HepG2 (cell line): Measurements from ENCODE around the gene EMC1. TPM values are rescaled to one million over a fixed set of nuclear protein-coding genes. Genes with fewer than 3 reads are reported as not detected.

ENCODE experiments used
- ATF1 ChIP-seq: IDR thresholded peaks from 2 replicates; pipeline ENCODE4 v1.6.1; 2016; ENCODE audit warnings: mild to moderate bottlenecking, control low read depth
- BHLHE40 ChIP-seq: IDR thresholded peaks from 2 replicates; pipeline ENCODE4 v1.6.1; 2011; ENCODE audit warnings: low read length, improper control_type of control experiment
- CBX2 ChIP-seq, 2 experiments: fragments of 200-600 bp in 1 of 2; sonication (generic); formaldehyde crosslinking in 1 of 2; IDR thresholded peaks; 2 replicates each; pipeline versions ENCODE4 v1.7.0 to v1.8.1; 2018 to 2022; ENCODE audit warnings: low read depth in 2 of 2, low read length in 1 of 2, mild to moderate bottlenecking in 1 of 2, missing genetic modification reagents in 1 of 2
- EEA1 ChIP-seq: sonication (generic); formaldehyde crosslinking; IDR thresholded peaks from 2 replicates; pipeline ENCODE4 v1.5.1; 2020; ENCODE audit warnings: mild to moderate bottlenecking, missing genetic modification reagents, borderline replicate concordance
- FOXP4 ChIP-seq: sonication (generic); formaldehyde crosslinking; IDR thresholded peaks from 2 replicates; pipeline ENCODE4 v1.4.0; 2020; ENCODE audit warnings: missing genetic modification reagents
- GABPB1 ChIP-seq: IDR thresholded peaks from 2 replicates; pipeline ENCODE4 v1.6.1; 2016; ENCODE audit warnings: mild to moderate bottlenecking, missing genetic modification reagents, moderate library complexity, missing compliant biosample characterization
- HOXD1 ChIP-seq: sonication (generic); formaldehyde crosslinking; IDR thresholded peaks from 2 replicates; pipeline ENCODE4 v1.5.0; 2020; ENCODE audit warnings: missing genetic modification reagents
- KMT2A ChIP-seq: sonication (generic); formaldehyde crosslinking; IDR thresholded peaks from 2 replicates; pipeline ENCODE4 v1.4.0; 2020; ENCODE audit warnings: missing genetic modification reagents
- MATR3 ChIP-seq: sonication (generic); formaldehyde crosslinking; IDR thresholded peaks from 2 replicates; pipeline ENCODE4 v1.4.0; 2020; ENCODE audit warnings: missing genetic modification reagents
- MEF2D ChIP-seq: sonication (generic); formaldehyde crosslinking; IDR thresholded peaks from 2 replicates; pipeline ENCODE4 v1.5.1; 2020; ENCODE audit warnings: mild to moderate bottlenecking, missing genetic modification reagents
- NBN ChIP-seq: fragments of 450-650 bp; conservative IDR thresholded peaks from 2 replicates; pipeline ENCODE4 v1.6.1; 2017
- NCOR1 ChIP-seq: fragments of 200-600 bp; sonication (generic); IDR thresholded peaks from 2 replicates; pipeline ENCODE4 v1.7.0; 2017; ENCODE audit warnings: antibody characterized with exemption, low read length, borderline replicate concordance
- NFE2 ChIP-seq: sonication (generic); formaldehyde crosslinking; IDR thresholded peaks from 2 replicates; pipeline ENCODE4 v1.4.0; 2020; ENCODE audit warnings: missing genetic modification reagents
- PCBP1 ChIP-seq: fragments of 200-400 bp; formaldehyde crosslinking; IDR thresholded peaks from 2 replicates; pipeline ENCODE4 v1.6.1; 2017; ENCODE audit warnings: mild to moderate bottlenecking, low read depth, low read length, borderline replicate concordance
- SAP130 ChIP-seq: IDR thresholded peaks from 2 replicates; pipeline ENCODE4 v1.6.1; 2016; ENCODE audit warnings: low read depth
- SMAD9 ChIP-seq: sonication (generic); formaldehyde crosslinking; IDR thresholded peaks from 2 replicates; pipeline ENCODE4 v1.5.1; 2020; ENCODE audit warnings: mild to moderate bottlenecking, missing genetic modification reagents
- SMYD3 ChIP-seq: sonication (generic); formaldehyde crosslinking; IDR thresholded peaks from 2 replicates; pipeline ENCODE4 v1.8.1; 2023; ENCODE audit warnings: mild to moderate bottlenecking, missing genetic modification reagents
- THAP11 ChIP-seq: IDR thresholded peaks from 2 replicates; pipeline ENCODE4 v1.6.1; 2016; ENCODE audit warnings: missing biosample characterization, missing genetic modification reagents
- YY1 ChIP-seq: IDR thresholded peaks from 2 replicates; pipeline ENCODE4 v1.6.1; 2011; ENCODE audit warnings: low read length, low read depth, moderate library complexity, mild to moderate bottlenecking; ENCODE audit not compliant: insufficient read depth, insufficient replicate concordance
- ZBTB26 ChIP-seq: IDR thresholded peaks from 2 replicates; pipeline ENCODE4 v1.6.1; 2016; ENCODE audit warnings: missing compliant biosample characterization, missing genetic modification reagents, borderline replicate concordance
- ZNF350 ChIP-seq: sonication (generic); formaldehyde crosslinking; IDR thresholded peaks from 2 replicates; pipeline ENCODE4 v1.4.0; 2020; ENCODE audit warnings: mild to moderate bottlenecking, low read depth, missing genetic modification reagents, borderline replicate concordance
- ZNF451 ChIP-seq: sonication (generic); formaldehyde crosslinking; IDR thresholded peaks from 2 replicates; pipeline ENCODE4 v1.5.0; 2020; ENCODE audit warnings: mild to moderate bottlenecking, missing genetic modification reagents
- ZNF883 ChIP-seq: sonication (generic); formaldehyde crosslinking; IDR thresholded peaks from 2 replicates; pipeline ENCODE4 v1.5.1; 2020; ENCODE audit warnings: mild to moderate bottlenecking, missing genetic modification reagents; ENCODE audit errors: not compliant biosample characterization
- polyA plus RNA-seq, 8 experiments: library from polyadenylated mRNA; depleted of rRNA in 3 of 8; stranded (reverse) in 7 of 8; unstranded in 1 of 8; fragments of >200 nt; fragmentation: Illumina TruSeq in 4 of 8; extraction: Trizol in 4 of 8; gene quantifications; 2 replicates each; pipeline versions ENCODE4 v1.2.1 to v1.2.3, GENCODE V29; 2011 to 2016; ENCODE audit warnings: low read depth in 4 of 8, missing spikeins in 1 of 8, mixed read lengths in 1 of 8; ENCODE audit not compliant: insufficient read depth in 1 of 8
- total RNA-seq, 5 experiments: library from RNA; depleted of rRNA; stranded (reverse); fragments of >200 nt; fragmentation: Illumina TruSeq; extraction: Trizol; gene quantifications; 2 replicates each; pipeline ENCODE4 v1.2.3, GENCODE V29; 2016; ENCODE audit warnings: low read depth in 1 of 5
- TF ChIP-seq, protein P1 (sequence below): sonication (generic); formaldehyde crosslinking; IDR thresholded peaks from 2 replicates; pipeline ENCODE4 v1.8.0; 2022; ENCODE audit warnings: missing genetic modification reagents, mild to moderate bottlenecking, inconsistent platforms, borderline replicate concordance
- TF ChIP-seq, protein P2 (sequence below): sonication (generic); formaldehyde crosslinking; IDR thresholded peaks from 2 replicates; pipeline ENCODE4 v1.9.0; 2021; ENCODE audit warnings: missing genetic modification reagents, mild to moderate bottlenecking, borderline replicate concordance

The EMC1 gene
- total and polyA plus RNA-seq, 2 of the 13 experiments (the other 11 are each of a cell fraction or from before 2014, with no cell fraction given): 38.0 to 61.3 TPM

- no peak for TF ChIP-seq ZNF451
- TF ChIP-seq EEA1 (CRISPR knock-in tag): no peak
- no peak for TF ChIP-seq PCBP1
- TF ChIP-seq SMAD9 (CRISPR knock-in tag): no peak
- TF ChIP-seq NFE2 (CRISPR knock-in tag): no peak
- TF ChIP-seq SMYD3 (CRISPR knock-in tag): no peak
- no peak for TF ChIP-seq MATR3 (CRISPR knock-in tag)
- TF ChIP-seq BHLHE40: peak; percentile 34; the same call in 1 of the 2 replicates
- TF ChIP-seq, protein P1, sequence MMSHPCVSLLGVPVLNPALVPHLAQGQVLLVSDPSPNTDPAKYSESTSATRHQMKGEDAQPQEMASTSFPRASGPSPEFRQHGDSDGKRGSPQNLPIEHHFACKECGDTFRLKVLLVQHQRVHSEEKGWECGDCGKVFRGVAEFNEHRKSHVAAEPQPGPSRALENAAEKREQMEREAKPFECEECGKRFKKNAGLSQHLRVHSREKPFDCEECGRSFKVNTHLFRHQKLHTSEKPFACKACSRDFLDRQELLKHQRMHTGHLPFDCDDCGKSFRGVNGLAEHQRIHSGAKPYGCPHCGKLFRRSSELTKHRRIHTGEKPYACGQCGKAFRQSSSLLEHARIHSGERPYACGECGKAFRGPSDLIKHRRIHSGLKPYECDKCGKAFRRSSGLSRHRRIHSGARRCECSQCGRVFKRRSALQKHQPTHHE: no peak
- no peak for TF ChIP-seq ZNF883
- no peak for TF ChIP-seq KMT2A (CRISPR knock-in tag)
- TF ChIP-seq GABPB1: peak; percentile 35; the same call in 1 of the 2 replicates
- no peak for TF ChIP-seq CBX2 (IDR thresholded peaks at IDR 0.05; ENCODE audit: low read depth, low read length)
- TF ChIP-seq CBX2 (CRISPR knock-in tag; IDR thresholded peaks at IDR 0.05; ENCODE audit: low read depth): no peak
- no peak for TF ChIP-seq HOXD1 (CRISPR knock-in tag)
- TF ChIP-seq NBN: no peak
- TF ChIP-seq, protein P2, sequence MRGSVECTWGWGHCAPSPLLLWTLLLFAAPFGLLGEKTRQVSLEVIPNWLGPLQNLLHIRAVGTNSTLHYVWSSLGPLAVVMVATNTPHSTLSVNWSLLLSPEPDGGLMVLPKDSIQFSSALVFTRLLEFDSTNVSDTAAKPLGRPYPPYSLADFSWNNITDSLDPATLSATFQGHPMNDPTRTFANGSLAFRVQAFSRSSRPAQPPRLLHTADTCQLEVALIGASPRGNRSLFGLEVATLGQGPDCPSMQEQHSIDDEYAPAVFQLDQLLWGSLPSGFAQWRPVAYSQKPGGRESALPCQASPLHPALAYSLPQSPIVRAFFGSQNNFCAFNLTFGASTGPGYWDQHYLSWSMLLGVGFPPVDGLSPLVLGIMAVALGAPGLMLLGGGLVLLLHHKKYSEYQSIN: no peak
- TF ChIP-seq NCOR1: peak; percentile 45; the same call in 1 of the 2 replicates
- TF ChIP-seq FOXP4 (CRISPR knock-in tag): peak; percentile 59
- TF ChIP-seq THAP11 (CRISPR knock-in tag): peak; percentile 55; the same call in 1 of the 2 replicates
- TF ChIP-seq ZBTB26: no peak
- no peak for TF ChIP-seq ZNF350
- TF ChIP-seq MEF2D (CRISPR knock-in tag): 0 out of 2 replicates have a peak, but pooled peaks have one; percentile 22
- no peak for TF ChIP-seq YY1
- TF ChIP-seq ATF1 (CRISPR knock-in tag): no peak
- TF ChIP-seq SAP130 (CRISPR knock-in tag): peak; percentile 80
Observed at GRCh38 chr1:19222979-19223824, 28.1 kb downstream of the EMC1 start (continued).
